Activated CD8-positive, alpha-beta memory T cell treated with anti-CD3 and anti-CD28 coated beads, Interleukin-2, amount 50 U/mL, for 24 hours (primary cell): ENCODE data around the gene NALCN.
A peak's percentile ranks its signal among the peaks of the same experiment; 100 is the strongest.

Experiments used
- DNase-seq: peaks from one replicate; pipeline ENCODE4 v3.0.0-alpha.2; 2020; ENCODE audit errors: extremely low read depth

The NALCN gene

DNA sequence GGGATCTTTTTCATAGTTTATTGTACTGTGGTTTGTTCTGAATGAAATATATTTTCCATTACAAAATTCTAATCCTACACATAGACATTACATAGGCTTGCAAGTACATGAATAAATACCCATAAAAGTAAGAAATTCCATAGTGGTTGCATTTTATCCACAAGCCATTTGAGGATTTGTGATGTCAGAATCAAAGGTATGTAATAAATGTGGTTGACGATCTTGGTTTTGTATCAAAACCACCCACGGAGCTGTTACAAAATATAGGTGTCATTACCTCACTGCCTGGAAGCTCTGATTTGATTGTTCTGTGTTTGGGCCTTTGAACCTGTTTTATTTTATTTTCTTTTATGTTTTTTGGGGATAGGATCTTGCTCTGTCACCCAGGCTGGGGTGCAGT, 125.1 kb downstream of the NALCN start:
- no peak for DNase-seq

DNA sequence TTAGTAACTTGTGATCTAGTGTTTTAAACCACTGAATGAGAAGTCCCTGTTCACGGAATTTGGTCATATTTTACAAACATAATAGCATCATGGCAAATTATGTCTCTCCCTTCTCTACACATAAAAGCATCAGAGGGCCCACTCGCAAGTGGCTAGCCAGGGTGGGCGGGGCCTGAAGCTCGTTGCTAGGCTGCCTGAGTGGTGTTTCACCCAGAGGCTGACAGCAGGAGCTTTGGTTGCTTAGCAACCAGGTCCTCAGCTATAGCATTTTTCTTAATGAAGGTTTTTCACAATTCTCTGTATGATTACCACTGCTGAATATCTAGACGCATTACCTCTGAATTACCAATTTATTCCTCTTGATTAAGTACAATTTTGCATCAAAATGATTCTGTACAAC, 126.5 kb downstream of the NALCN start:
- no peak for DNase-seq

DNA sequence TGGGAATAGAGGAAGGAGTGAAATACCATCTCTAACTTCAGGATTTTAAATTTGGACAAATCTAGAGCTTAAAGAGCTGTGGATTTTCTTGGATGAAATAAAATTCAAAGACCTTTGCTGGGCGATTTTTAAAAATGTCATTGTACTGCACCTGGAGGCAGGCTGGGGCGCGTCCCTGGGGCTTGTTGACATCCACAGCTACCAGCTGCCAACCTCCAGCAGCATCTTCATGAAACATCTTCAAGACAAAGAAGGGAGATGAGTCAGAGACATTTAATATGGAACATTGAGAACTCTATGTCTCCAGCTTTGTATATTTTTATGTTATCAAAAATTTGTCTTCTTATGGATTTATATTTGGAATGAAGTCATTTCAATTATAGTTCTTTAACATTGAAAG, 132.5 kb downstream of the NALCN start:
- no peak for DNase-seq

DNA sequence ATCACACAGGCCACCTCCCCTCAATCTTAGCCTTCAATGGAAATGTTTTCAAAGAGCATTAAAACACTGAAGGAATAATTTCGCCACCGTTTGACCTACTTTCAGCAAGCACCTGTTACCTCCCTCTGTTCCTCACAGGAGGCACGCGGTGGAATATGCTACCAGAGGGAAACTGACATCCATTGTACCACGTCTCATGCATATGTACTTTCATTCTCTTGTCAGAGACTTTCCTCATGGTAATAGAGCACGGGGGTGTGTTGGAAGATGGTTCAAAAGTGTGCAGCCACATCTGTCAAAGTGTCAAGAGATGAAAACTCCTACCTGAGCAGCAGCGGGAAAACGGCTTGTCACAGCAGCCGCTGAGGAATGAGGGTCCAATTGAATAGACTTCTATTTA, 143.4 kb downstream of the NALCN start:
- no peak for DNase-seq

DNA sequence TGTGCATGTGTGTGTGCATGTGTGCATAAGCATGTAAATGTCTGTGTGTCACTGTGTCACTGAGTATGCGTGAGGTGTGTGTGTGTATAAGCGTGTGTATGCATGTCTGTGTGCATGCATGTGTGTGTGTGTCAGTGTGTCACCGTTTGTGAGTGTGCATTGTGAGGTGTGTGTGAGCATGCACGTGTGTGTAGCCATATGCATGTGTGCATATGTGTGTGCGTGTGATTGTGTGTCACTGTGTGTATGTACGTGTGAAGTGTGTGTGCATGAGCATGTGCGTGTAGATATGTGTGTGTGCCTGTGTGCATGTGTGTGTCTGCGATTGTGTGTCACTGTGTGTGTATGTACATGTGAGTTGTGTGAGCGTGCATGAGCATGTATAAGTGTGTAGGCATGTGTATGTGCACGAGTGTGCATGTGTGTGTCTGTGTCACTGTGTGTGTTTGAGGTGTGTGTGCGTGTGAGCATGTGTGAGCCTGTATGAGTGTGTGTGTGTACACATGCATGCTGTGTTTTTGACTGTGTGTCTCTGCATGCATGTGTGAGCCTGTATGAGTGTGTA, 144.5 kb downstream of the NALCN start:
- DNase-seq, result no peak

DNA sequence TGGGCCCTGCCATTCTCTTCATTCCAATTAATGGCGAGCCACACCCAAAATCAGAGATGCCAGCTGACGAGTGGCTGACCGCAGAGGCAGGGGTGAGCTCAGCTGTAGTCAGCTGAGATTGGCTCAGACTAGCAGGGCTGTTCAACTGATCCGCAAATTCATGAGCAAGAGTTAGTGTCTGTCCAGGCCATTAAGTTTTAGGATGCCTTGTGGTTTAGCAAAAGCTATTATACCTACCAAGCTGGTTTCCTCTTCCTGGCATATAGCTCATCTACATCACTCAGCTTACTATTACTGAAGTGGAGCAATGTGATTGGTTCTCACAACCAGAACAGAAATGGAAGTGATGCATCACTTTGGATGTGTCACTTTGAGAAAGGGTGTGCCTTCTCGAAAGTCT, 148.7 kb downstream of the NALCN start:
- no peak for DNase-seq

DNA sequence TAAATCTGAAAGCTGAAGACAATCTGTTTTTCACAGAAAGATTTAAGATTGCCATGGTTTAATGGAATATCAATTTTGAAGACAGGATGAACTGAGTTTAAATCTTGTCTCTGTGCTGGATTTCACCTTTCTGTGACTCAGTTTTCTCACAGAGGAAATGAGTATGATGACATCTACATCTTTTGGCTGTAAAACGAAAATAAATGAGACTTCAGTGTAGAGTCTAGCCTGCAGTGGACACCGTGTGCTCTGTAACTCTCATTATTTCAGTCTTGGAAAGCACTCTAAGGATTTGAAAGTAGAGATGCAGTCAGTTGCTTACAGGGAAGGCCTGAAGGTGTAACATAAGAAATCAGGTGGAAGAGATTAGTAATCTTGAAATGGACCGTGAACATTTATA, 150.4 kb downstream of the NALCN start:
- no peak for DNase-seq

DNA sequence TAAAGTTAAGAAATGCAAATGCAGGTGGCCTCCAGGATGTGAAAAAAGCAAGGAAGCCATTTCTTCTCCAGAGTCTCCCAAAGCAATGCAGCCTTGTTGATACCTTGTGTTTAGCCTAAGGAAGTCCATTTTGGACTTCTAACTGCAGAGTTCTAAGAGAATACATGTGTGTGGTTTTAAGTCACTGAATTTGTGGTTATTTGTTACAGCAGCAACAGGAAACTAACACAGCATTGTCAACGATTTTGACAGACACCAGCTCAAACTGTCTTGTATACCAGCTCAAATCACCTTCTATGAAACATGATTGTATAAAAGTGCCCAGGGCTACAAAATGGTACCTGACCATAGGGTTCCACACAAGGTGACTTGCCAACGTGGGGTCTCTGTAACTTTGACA, 151.4 kb downstream of the NALCN start:
- no peak for DNase-seq

DNA sequence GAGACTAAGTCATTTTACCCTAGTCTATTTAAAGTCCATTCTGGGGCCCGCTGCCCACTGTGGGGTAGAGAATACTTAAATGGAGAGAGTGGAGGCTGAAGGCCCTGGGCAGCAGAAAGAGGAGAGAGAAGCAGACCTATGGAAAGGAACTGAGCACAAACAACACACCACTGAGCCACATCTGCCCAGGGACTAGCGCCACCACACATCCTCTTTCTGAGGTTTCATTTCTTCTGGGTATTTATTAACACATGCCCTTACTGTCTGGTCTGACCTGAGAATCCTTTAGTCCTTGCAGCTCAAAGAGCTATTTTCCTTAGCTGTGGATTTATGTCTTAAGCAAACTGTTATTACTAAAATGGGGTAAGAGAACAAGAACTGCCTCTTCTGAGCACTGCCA, 154.0 kb downstream of the NALCN start:
- no peak for DNase-seq

DNA sequence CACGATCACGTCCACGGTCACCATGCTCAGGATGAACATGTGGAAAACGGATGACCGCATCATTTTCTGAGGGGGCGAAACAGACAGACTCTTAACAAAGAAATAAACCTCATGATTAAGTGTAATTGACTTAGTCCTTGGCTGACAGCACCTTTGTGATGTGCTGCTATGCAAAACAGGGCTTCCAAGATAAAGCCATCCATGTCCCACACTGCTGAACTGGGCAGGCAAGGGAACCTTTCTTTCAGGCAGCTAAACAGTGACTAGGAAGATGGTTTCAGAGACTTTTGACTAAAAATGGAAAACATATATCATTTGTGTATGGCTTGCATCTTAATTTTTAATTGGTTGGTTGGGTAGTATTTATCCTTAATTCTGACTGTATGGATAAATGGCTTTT, 157.8 kb downstream of the NALCN start:
- no peak for DNase-seq

DNA sequence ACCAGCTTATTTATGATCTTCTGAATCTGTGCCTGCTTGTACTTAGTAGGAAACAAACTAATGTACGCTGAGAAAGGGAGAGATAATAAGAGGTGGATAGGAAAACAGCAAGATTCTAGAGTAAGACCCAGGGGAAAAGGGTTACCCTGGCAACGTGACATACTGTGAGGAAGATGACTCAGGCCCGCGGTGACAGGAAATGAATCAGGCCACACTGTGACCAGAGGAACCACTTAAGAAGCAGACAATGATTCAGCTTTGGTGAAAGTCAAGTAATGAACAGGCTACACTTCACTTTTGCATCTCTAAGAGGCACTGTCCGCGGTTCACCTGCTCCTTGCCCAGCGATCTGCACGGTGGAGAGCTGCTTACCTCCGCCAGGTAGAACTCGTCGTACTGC, 158.2 kb downstream of the NALCN start:
- peak; percentile 33 for DNase-seq

DNA sequence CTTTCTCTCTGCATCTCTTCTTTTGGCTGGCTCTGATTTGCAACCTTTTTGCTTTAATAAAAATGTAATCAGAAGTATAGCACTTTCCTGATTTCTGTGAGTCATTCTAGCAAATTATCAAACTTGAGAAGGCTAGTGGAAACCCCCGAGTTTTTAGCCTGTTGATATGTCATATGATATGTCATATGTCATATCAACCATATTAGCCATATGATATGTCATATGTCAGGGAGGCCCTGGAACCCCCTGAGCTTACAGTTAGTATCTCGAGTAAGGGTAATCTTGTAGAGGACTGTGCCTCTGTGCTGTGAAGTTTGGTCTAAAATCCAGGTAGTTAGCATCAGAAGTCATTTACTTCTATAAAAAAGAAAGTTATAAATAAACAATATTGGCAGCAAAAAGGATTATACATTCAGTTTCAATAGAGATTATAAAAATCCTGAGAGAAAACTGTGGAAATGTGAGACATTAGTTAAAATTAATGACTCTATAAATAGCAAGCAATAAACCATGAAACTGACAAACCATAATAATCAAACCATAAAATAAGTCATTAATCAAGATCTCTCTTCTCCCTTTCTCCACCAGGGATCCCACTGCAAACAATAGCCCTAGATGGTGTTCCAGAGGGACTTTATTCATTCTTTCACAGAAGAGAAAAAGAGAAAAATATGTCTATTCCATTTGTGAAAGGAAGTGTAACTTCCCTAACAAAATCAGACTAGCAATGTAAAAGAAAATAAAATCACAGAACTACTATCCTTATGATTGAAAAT, 167.4 kb downstream of the NALCN start:
- no peak for DNase-seq

DNA sequence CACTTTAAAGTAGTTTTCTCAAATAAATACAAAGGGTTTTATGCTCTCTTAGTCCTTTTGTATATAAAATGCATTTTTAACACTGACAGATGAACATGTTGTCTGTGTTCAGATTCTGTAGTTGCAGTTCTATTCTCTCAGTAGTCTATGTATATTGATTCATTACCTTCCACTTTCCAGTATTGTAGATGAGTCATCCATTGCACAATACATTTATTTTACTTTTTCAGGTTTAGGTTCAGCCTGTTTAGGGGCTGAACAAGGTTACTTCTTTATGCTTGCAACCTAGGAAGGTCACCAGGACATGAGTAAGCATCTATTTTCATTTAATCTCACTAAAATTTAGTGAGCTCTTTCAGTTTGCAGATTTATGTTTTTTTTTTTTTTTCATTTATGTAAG, 173.6 kb downstream of the NALCN start:
- DNase-seq, result no peak

DNA sequence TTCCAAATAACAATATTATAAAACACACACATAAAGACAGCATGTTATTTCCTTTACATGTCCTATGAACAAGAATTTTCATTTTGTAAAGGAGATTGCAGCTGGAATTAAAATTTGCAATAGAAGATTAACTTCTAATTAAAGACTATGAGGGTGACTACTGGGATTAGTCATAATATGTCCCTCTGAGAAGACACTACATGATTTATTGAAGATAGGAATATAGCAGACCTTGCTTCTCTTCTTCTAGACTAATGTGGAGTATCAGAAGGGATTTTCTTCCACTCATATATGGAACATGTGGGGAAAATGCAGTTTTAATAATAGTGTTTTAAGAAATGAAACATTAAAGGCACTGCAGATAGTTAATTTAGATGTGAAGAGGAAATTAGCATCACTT, 177.8 kb downstream of the NALCN start:
- no peak for DNase-seq

DNA sequence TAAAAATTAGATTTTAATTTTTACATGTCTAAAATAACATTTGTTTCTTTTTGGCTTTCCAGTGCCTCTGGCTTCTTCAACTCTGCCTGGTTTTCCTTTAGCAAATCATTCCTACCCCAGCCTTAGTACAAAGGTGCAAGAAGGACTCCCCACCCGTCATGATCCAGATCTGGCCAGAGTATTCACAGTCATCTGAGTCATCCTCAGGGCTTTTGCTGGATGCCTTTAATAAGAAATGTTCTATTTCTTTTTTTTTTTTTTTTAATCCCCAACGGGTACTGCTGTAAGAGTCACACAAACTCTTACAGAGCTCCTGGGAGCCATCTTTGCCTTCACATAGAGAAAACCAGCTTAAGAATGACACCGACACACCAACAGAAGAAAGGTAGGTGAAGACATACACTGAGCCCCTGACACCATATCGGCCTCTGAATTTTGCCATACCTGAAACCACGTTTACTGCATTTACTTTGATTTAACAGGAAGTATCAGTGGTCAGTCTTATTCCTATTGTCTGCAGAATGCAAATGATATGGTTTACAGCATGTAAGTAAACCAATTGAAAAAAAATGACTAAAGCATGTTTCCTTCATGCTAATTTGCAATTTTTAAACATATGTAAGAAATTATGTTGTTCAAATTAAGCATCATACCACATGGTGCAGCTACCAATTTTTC, 184.4 kb downstream of the NALCN start:
- DNase-seq, result no peak

DNA sequence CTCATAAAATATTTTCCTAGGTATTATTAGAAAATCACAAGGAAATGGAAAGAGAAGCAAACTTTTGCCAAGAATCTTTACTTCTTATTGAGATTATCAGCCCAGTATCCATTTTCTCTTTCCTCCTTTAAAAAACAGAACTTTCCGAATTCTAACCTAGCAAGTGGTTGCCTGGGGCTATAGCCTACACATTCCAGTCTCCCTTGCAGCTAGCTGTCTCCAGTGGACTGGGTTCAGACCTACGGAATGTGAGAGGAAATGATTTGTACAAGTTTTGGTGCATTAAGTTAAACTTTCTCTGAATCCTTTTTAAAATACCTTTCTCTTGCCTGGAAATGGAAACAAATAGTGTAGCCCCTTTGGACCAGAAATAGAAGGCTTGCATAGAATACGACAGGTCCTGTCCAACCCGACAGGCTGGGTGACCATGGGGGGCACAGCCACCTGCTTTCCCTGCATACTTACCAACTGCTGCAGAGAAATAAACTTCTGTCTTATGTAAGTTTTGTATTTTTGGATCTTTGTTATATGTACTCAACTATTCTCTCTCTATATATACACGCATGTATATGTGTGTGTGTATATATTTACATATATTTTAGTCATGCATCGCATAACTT, 185.9 kb downstream of the NALCN start:
- DNase-seq, result no peak

DNA sequence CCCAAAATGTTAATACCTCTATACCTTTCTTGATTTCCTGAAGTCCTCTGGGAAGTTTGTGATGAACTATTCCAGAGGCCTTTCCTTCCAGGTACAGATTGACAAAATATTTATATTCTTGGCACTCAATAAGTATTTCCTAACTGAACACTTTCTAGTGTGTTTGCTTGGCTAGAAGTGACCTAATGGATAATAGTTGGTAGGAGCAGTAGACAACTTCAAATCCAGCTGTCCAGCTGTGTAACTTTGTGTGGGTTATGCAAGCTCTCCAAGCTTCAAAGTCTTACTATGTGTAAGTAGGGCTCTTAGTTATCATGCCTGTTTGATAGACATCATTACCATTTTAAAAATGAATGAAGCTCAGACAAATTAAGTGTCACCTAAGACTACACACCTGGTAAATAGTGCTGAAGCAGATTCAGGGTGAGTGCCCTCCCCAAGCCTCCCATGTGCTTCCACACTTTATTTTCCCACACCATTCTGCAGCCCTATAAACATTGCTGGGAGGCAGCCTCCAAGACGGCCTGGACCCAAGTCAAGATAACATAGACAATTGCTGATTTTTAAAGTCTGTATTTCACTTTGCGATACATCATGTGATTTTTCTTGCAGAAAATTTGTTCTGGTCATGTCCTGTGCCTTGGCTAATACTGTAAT, 196.6 kb downstream of the NALCN start:
- DNase-seq, result no peak

DNA sequence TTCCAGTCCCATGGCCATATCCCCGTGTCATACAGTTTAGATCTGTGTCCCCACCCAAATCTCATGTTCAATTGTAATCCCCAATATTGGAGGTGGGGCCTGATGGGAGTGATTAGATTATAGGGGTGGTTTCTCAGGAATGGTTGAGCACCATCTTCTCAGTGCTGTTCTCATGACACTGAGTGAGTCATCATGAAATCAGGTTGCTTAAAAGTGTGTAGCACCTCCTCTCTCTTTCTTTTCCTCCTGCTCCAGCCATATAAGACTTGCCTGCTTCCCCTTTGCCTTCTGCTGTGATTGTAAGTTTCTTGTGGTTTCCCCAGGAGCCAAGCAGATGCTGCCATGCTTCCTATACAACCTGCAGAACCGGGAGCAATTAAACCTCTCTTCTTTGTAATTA, 197.8 kb downstream of the NALCN start:
- DNase-seq, result no peak

DNA sequence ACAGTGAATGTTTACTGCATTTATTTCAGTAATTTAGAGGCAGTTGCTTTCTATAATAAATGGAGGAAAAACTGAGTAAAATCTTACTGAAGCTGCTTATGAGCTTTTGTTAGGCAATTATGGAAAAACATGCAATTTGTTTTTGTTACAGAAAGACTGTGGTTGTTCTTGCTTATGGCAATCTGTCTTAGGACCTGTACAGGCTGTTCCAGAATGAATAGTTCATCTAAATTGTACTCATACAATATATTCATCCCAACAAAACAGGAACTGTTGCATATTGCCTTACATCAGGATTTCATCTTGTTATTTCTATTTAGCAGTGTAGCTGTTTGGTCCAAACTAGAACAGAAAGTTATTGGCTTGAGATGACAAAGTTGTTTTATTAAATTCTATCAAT, 199.2 kb downstream of the NALCN start:
- DNase-seq, result no peak

DNA sequence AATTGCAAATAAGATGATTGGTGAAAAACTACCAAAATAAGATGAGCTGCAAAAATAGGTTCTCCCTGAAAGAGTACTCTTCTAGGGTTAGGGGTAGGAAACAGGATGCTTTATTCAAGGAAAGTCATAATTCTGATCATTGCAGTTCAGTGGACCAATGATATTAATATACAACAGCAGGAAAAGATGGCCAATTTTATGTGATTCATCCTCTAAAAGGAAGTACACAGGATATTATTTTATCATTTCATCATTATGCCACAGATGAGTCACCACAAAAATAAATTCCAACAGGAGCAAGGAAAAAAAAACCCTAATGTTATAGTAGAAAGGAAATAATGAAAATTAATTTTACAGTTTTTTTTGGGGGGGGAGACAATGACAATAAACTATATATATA, 205.0 kb downstream of the NALCN start:
- DNase-seq, result no peak

DNA sequence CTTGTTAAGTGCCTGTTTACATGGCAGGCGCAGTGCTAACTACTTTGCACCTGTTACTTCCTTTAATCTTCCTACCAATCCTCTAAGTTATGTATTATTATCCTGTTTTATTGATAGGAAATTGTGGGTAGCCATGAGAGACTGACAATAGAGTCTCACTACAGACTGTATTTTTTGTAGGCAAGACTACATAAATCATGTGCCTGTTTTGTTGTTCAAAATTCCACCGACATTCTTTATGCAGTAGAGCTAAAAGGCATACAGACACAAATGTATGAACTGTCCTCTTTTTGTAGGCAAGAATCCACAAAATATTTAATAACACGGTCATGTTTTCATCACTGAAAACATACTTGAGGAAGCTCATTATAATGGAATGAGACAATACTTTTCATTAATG, 205.5 kb downstream of the NALCN start:
- no peak for DNase-seq

DNA sequence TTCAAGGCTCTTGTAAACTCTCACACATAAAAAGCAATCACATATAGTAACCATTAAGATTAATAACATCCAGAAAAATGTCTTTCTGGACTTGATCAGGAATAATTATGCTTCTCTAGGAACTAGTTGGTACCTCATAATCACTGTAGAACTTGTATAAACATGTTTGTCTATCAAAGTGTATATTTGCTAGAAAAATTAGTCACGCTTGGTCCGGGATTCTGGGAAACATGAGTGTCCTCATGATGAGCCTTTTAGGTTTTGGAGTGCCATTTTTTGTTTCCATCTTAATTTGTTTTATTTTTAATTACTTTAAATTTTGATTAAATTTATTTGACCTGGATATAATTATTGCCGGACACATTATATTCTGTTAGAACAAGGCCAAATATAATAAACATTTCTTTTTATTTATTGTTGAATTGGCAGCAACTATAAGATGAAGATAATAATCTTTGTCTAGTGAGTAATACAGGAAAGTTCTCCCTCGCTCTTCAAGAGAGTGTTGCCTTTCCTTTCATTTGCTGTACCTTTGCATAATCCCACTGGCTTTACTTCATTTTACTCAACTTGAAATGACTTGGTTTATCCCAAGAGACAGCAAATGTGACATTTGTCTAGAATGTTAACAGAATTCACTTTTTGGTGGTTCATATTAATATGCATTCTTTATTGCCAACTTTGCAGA, 207.0 kb downstream of the NALCN start:
- DNase-seq, result no peak
